HepG2 (cell line): ENCODE measurements around the gene FXYD4. TPM values are rescaled to one million over a fixed set of nuclear protein-coding genes. Genes with fewer than 3 reads are reported as not detected.
A peak's percentile ranks its signal among the peaks of the same experiment; 100 is the strongest.

Experiments
- DR1 ChIP-seq: sonication (generic); formaldehyde crosslinking; IDR thresholded peaks from 2 replicates; pipeline ENCODE4 v1.8.0; 2021; ENCODE audit warnings: mild to moderate bottlenecking, missing genetic modification reagents, inconsistent platforms
- KAT2B ChIP-seq: fragments of 150-350 bp; IDR thresholded peaks from 2 replicates; pipeline ENCODE4 v1.6.1; 2014; ENCODE audit warnings: low read depth, low read length, borderline replicate concordance
- KLF15 ChIP-seq: sonication (generic); formaldehyde crosslinking; IDR thresholded peaks from 2 replicates; pipeline ENCODE4 v1.8.1; 2023; ENCODE audit warnings: borderline replicate concordance, mild to moderate bottlenecking, inconsistent platforms, missing genetic modification reagents, mixed read lengths
- MLLT10 ChIP-seq: sonication (generic); formaldehyde crosslinking; IDR thresholded peaks from 2 replicates; pipeline ENCODE4 v1.4.0; 2020; ENCODE audit warnings: missing genetic modification reagents
- PPARG ChIP-seq: conservative IDR thresholded peaks from 2 replicates; pipeline ENCODE4 v1.6.1; 2016; ENCODE audit warnings: missing biosample characterization, missing genetic modification reagents
- PRMT3 ChIP-seq: sonication (generic); formaldehyde crosslinking; IDR thresholded peaks from 2 replicates; pipeline ENCODE4 v1.8.1; 2022; ENCODE audit warnings: low read depth, mild to moderate bottlenecking, moderate library complexity, missing genetic modification reagents, borderline replicate concordance
- ZFP37 ChIP-seq: sonication (generic); formaldehyde crosslinking; IDR thresholded peaks from 2 replicates; pipeline ENCODE4 v1.4.0; 2020; ENCODE audit warnings: missing genetic modification reagents, borderline replicate concordance
- polyA plus RNA-seq, 8 experiments: library from polyadenylated mRNA; depleted of rRNA in 3 of 8; stranded (reverse) in 7 of 8; unstranded in 1 of 8; fragments of >200 nt; fragmentation: Illumina TruSeq in 4 of 8; extraction: Trizol in 4 of 8; gene quantifications; 2 replicates each; pipeline versions ENCODE4 v1.2.1 to v1.2.3, GENCODE V29; 2011 to 2016; ENCODE audit warnings: low read depth in 4 of 8, missing spikeins in 1 of 8, mixed read lengths in 1 of 8; ENCODE audit not compliant: insufficient read depth in 1 of 8
- total RNA-seq, 5 experiments: library from RNA; depleted of rRNA; stranded (reverse); fragments of >200 nt; fragmentation: Illumina TruSeq; extraction: Trizol; gene quantifications; 2 replicates each; pipeline ENCODE4 v1.2.3, GENCODE V29; 2016; ENCODE audit warnings: low read depth in 1 of 5
- TF ChIP-seq, protein P1 (sequence below): IDR thresholded peaks from 2 replicates; pipeline ENCODE4 v1.6.1; 2016; ENCODE audit warnings: missing biosample characterization, missing genetic modification reagents, low read depth
- TF ChIP-seq, protein P2 (sequence below): sonication (generic); formaldehyde crosslinking; IDR thresholded peaks from 2 replicates; pipeline ENCODE4 v1.5.0; 2020; ENCODE audit warnings: missing genetic modification reagents, mild to moderate bottlenecking, borderline replicate concordance
- TF ChIP-seq, protein P3 (sequence below): sonication (generic); formaldehyde crosslinking; IDR thresholded peaks from one replicate; pipeline ENCODE4 v1.5.1; 2020; ENCODE audit warnings: mild to moderate bottlenecking, missing genetic modification reagents; ENCODE audit errors: not compliant biosample characterization
- TF ChIP-seq, protein P4 (sequence below): sonication (generic); formaldehyde crosslinking; IDR thresholded peaks from 2 replicates; pipeline ENCODE4 v1.5.0; 2020; ENCODE audit warnings: mild to moderate bottlenecking, missing genetic modification reagents
- TF ChIP-seq, protein P5 (sequence below): sonication (generic); formaldehyde crosslinking; IDR thresholded peaks from 2 replicates; pipeline ENCODE4 v1.4.0; 2020; ENCODE audit warnings: low read depth, mild to moderate bottlenecking, missing genetic modification reagents

FXYD4 gene
- total and polyA plus RNA-seq, 2 of the 13 experiments (the other 11 are each of a cell fraction or from before 2014, with no cell fraction given): not detected

DNA sequence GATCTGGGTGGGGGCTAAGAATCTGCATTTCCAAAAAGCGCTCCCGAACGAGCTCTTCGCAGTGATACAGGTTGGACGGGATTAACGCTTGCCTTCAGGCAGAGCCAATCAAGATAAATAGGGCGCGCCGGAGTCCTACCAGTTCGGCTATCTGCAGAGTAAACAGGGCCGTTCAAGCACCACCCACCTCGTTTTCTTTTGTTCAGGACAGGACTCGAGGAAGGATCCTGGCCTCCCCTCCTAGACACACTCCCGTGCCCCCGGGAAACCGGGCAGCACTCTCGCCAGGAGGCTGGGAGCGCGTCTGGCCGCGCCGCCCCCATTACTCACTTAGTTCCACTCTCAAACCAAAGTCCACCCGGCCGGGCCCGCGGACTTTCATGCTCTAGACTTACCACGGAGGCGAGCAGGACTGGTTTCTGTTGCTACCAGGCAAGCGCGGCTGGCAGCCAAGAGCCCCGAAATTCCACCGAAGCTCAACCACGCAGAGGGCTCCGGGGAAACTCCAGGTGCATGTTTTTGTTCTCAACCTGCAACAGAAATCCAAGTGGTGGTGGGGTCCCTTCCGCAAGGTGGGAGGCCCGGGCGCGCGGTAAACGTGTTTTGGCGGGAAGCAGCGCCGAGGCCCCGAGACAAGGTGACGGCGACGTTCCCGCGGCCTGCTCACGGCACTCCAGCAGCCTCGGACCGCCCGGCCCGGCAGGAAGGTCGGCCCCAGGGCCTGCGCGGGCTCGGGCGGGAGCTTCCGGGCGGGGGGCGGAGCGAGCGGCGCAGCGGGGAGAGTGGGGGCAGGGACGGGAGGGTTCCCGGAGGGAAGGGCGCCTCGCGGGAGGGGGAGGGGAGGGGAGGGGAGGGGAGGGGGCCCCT, 24.9 kb downstream of the FXYD4 start (continued):
- no peak for TF ChIP-seq PRMT3 (CRISPR knock-in tag)
- TF ChIP-seq KLF15 (CRISPR knock-in tag): no peak
- TF ChIP-seq, protein P1, sequence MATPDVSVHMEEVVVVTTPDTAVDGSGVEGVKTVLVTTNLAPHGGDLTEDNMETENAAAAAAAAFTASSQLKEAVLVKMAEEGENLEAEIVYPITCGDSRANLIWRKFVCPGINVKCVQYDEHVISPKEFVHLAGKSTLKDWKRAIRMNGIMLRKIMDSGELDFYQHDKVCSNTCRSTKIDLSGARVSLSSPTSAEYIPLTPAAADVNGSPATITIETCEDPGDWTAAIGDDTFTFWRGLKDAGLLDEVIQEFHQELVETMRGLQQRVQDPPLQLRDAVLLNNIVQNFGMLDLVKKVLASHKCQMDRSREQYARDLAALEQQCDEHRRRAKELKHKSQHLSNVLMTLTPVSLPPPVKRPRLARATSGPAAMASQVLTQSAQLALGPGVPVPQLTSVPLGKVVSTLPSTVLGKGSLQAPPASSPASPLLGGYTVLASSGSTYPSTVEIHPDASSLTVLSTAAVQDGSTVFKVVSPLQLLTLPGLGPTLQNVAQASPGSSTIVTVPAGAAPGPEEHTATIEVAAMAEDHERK (CRISPR knock-in tag): no peak
- TF ChIP-seq, protein P2, sequence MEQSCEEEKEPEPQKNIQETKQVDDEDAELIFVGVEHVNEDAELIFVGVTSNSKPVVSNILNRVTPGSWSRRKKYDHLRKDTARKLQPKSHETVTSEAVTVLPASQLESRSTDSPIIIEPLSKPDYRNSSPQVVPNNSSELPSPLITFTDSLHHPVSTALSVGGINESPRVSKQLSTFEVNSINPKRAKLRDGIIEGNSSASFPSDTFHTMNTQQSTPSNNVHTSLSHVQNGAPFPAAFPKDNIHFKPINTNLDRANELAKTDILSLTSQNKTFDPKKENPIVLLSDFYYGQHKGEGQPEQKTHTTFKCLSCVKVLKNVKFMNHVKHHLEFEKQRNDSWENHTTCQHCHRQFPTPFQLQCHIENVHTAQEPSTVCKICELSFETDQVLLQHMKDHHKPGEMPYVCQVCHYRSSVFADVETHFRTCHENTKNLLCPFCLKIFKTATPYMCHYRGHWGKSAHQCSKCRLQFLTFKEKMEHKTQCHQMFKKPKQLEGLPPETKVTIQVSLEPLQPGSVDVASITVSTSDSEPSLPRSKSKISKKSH (CRISPR knock-in tag): no peak
- TF ChIP-seq KAT2B: no peak
- TF ChIP-seq PPARG (CRISPR knock-in tag): no peak
- peak; percentile 46; the same call in 1 of the 2 replicates for TF ChIP-seq DR1
- TF ChIP-seq, protein P3, sequence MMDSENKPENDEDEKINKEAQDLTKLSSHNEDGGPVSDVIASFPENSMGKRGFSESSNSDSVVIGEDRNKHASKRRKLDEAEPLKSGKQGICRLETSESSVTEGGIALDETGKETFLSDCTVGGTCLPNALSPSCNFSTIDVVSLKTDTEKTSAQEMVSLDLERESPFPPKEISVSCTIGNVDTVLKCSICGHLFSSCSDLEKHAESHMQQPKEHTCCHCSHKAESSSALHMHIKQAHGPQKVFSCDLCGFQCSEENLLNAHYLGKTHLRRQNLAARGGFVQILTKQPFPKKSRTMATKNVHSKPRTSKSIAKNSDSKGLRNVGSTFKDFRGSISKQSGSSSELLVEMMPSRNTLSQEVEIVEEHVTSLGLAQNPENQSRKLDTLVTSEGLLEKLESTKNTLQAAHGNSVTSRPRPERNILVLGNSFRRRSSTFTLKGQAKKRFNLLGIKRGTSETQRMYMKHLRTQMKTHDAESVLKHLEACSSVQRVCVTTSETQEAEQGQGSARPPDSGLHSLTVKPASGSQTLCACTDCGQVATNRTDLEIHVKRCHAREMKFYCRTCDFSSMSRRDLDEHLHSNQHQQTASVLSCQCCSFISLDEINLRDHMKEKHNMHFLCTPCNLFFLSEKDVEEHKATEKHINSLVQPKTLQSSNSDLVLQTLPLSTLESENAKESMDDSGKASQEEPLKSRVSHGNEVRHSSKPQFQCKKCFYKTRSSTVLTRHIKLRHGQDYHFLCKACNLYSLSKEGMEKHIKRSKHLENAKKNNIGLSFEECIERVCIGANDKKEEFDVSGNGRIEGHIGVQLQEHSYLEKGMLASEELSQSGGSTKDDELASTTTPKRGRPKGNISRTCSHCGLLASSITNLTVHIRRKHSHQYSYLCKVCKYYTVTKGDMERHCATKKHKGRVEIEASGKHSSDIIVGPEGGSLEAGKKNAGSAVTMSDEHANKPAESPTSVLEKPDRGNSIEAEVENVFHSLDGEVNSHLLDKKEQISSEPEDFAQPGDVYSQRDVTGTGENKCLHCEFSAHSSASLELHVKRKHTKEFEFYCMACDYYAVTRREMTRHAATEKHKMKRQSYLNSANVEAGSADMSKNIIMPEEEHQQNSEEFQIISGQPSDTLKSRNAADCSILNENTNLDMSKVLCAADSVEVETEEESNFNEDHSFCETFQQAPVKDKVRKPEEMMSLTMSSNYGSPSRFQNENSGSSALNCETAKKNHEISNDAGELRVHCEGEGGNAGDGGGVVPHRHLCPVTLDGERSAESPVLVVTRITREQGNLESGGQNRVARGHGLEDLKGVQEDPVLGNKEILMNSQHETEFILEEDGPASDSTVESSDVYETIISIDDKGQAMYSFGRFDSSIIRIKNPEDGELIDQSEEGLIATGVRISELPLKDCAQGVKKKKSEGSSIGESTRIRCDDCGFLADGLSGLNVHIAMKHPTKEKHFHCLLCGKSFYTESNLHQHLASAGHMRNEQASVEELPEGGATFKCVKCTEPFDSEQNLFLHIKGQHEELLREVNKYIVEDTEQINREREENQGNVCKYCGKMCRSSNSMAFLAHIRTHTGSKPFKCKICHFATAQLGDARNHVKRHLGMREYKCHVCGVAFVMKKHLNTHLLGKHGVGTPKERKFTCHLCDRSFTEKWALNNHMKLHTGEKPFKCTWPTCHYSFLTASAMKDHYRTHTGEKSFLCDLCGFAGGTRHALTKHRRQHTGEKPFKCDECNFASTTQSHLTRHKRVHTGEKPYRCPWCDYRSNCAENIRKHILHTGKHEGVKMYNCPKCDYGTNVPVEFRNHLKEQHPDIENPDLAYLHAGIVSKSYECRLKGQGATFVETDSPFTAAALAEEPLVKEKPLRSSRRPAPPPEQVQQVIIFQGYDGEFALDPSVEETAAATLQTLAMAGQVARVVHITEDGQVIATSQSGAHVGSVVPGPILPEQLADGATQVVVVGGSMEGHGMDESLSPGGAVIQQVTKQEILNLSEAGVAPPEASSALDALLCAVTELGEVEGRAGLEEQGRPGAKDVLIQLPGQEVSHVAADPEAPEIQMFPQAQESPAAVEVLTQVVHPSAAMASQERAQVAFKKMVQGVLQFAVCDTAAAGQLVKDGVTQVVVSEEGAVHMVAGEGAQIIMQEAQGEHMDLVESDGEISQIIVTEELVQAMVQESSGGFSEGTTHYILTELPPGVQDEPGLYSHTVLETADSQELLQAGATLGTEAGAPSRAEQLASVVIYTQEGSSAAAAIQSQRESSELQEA: no peak
- TF ChIP-seq, protein P4, sequence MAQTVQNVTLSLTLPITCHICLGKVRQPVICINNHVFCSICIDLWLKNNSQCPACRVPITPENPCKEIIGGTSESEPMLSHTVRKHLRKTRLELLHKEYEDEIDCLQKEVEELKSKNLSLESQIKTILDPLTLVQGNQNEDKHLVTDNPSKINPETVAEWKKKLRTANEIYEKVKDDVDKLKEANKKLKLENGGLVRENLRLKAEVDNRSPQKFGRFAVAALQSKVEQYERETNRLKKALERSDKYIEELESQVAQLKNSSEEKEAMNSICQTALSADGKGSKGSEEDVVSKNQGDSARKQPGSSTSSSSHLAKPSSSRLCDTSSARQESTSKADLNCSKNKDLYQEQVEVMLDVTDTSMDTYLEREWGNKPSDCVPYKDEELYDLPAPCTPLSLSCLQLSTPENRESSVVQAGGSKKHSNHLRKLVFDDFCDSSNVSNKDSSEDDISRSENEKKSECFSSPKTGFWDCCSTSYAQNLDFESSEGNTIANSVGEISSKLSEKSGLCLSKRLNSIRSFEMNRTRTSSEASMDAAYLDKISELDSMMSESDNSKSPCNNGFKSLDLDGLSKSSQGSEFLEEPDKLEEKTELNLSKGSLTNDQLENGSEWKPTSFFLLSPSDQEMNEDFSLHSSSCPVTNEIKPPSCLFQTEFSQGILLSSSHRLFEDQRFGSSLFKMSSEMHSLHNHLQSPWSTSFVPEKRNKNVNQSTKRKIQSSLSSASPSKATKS: peak; percentile 18; the same call in 1 of the 2 replicates
- peak; percentile 78 for TF ChIP-seq ZFP37 (CRISPR knock-in tag)
- TF ChIP-seq, protein P5, sequence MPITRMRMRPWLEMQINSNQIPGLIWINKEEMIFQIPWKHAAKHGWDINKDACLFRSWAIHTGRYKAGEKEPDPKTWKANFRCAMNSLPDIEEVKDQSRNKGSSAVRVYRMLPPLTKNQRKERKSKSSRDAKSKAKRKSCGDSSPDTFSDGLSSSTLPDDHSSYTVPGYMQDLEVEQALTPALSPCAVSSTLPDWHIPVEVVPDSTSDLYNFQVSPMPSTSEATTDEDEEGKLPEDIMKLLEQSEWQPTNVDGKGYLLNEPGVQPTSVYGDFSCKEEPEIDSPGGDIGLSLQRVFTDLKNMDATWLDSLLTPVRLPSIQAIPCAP: 0 out of 2 replicates have a peak, but pooled peaks have one; percentile 3
- no peak for TF ChIP-seq MLLT10
